HG03280 (cell line): ENCODE data around the gene NFYC.

ENCODE experiments used
- ATAC-seq: cut with Tn5 transposase; IDR thresholded peaks from one replicate; pipeline ENCODE4 v1.9.1; 2021; ENCODE audit warnings: mild to moderate bottlenecking, moderate library complexity; ENCODE audit not compliant: unreplicated experiment

The NFYC gene

GRCh38 chr1:40756523-40756922 lies 65.0 kb downstream of the NFYC start:
- no peak for ATAC-seq

- no peak for ATAC-seq
Observed at GRCh38 chr1:40757084-40757483, 65.6 kb downstream of the NFYC start.

GRCh38 chr1:40758004-40758403 lies 66.5 kb downstream of the NFYC start:
- no peak for ATAC-seq

- ATAC-seq = no peak
Observed at GRCh38 chr1:40758578-40759343, 67.3 kb downstream of the NFYC start.

- no peak for ATAC-seq
Observed at GRCh38 chr1:40760984-40761383, 69.5 kb downstream of the NFYC start.

- ATAC-seq = no peak
Observed at GRCh38 chr1:40762144-40762923, 70.8 kb downstream of the NFYC start.

GRCh38 chr1:40763742-40764532 lies 72.4 kb downstream of the NFYC start:
- ATAC-seq = no peak

- ATAC-seq = no peak
Observed at GRCh38 chr1:40764981-40765380, 73.5 kb downstream of the NFYC start.

GRCh38 chr1:40766017-40766416 lies 74.5 kb downstream of the NFYC start:
- no peak for ATAC-seq

- no peak for ATAC-seq
Observed at GRCh38 chr1:40766560-40766959, 75.1 kb downstream of the NFYC start.

GRCh38 chr1:40768146-40768990 lies 76.9 kb downstream of the NFYC start:
- ATAC-seq = no peak

GRCh38 chr1:40769815-40770214 lies 78.3 kb downstream of the NFYC start:
- ATAC-seq = no peak

GRCh38 chr1:40770296-40771070 lies 79.0 kb downstream of the NFYC start:
- ATAC-seq = no peak

GRCh38 chr1:40772146-40772955 lies 80.8 kb downstream of the NFYC start:
- ATAC-seq = no peak

- ATAC-seq = no peak
Observed at GRCh38 chr1:40773748-40774265, 82.3 kb downstream of the NFYC start.

GRCh38 chr1:40774266-40774998 lies 82.9 kb downstream of the NFYC start:
- ATAC-seq = no peak

GRCh38 chr1:40776236-40777072 lies 85.0 kb downstream of the NFYC start:
- no peak for ATAC-seq
